ENCODE results near the gene RETN.

The RETN gene

DNA sequence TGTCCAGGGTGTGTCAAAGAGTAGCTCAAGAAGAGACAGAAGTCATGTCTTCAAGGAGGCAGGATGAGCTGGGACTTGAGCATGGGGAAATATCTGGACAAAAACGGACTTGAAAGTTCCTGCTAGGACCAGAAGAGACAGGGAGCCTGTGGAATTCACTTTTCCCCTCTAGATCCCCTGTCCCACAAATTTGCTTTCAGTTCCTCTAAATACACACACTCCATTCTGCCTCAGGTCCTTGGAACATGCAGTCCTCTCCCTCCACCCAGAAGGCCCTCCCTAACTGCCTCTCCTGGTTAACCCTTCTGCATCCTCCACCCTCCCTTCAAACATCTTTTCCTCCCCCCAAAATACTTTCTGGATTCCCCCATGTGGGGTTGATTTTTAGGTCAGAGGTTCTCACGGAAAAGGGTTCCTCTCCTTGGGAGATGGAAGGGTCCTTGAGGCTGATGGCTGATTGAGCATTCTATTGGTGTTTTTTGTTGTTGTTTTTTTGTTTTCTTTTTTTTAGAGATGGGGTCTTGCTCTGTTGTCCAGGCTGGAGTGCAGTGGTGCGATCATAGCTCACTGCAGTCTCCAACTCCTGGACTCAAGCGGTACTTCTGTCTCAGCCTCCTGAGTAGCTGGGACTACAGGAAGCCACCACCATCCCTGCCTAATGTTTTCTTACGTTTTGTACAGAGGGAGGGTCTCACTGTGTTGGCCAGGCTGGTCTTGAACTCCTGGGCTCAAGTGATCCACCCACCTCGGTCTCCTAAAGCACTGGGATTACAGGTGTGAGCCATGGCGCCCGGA lies 6.9 kb upstream of the RETN start:
- no peak for DNase-seq

DNA sequence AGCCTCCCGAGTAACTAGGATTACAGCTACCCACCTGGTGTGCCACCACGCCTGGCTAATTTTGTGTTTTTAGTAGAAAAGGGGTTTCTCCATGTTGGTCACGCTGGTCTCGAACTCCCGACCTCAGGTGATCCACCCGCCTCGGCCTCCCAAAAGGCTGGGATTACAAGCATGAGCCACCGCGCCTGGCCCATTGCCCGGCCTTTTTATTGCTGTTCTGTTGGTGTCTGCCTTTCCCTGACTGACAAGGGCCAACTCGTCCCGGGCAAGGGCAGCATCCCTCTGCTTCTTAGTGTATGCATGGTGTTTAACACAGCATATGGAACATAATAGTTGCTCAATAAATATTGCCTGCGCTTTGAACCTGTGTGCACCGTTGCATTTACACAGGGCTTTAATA lies 6.2 kb upstream of the RETN start:
- DNase-seq, result no peak

DNA sequence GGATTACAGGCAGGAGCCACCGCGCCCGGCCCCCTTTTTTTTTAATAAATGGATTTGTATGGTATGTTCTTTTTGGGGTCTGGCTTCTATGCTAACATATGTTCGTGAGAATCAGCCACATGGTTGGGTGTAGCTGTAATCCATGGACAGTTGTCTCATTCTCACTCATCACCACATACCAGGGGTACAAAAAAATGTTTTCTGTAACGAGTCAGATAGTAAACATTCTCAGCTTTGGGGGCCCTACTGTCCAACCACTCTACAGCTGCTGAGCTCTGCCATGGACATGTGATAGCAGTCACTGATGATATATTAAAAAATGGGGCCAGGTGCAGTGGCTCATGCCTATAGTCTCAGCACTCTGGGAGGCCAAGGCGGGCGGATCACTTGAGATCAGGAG lies 5.1 kb upstream of the RETN start:
- no peak for DNase-seq

DNA sequence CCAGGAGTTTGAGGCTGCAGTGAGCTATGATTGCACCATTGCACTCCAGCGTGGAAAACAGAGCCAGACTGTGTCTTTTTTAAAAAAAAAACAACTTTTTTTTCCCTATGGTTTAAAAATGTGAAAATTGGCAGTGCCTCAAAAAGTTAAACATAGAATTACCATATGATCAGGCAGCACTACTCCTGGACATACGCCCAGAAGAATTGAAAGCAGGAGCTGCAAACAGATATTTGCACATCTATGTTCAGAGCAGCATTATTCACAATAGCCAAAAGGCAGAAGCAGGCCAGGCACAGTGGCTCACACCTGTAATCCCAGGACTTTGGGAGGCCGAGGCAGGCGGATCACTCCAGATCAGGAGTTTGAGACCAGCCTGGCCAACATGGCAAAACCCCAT lies 3.8 kb upstream of the RETN start:
- DNase-seq, result no peak

DNA sequence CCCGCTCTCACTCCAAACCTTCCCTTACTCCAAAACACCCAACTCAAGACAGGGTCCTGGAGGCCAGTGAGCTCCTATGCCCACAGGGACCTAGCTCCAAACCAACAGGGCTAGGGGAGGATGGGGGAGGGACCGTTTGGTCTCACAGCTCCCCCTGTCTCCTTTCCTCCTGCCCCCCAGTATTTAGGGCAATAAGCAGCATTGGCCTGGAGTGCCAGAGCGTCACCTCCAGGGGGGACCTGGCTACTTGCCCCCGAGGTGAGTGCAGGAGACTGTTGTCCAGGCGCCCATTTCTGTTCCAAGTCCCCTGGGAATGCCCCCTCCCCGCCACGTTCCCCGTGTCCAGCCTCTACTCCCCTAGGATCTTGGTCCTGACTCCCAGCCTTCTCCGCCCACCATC lies 792 bp downstream of the RETN start:
- DNase-seq, result no peak

DNA sequence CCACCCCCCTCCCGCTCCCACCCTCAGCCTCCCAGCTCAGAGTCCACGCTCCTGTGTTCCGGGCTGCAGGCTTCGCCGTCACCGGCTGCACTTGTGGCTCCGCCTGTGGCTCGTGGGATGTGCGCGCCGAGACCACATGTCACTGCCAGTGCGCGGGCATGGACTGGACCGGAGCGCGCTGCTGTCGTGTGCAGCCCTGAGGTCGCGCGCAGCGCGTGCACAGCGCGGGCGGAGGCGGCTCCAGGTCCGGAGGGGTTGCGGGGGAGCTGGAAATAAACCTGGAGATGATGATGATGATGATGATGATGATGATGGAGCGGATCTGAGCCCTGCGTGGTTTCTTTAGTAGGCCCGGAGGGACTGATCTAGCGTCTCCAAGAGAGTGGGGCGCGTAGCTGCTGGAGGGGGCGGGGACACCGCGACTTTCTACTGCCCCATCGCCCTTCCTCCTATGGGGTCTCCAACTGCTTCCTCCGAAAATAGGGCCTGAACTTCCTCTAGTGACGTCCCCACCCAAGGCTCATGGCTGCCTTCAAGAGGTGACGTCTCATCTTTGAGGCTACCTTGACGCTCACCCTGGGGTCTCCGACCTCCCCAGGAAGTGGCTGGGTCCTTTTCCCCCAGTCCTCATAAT lies 1.4 kb downstream of the RETN start:
- peak; percentile 15 for DNase-seq

DNA sequence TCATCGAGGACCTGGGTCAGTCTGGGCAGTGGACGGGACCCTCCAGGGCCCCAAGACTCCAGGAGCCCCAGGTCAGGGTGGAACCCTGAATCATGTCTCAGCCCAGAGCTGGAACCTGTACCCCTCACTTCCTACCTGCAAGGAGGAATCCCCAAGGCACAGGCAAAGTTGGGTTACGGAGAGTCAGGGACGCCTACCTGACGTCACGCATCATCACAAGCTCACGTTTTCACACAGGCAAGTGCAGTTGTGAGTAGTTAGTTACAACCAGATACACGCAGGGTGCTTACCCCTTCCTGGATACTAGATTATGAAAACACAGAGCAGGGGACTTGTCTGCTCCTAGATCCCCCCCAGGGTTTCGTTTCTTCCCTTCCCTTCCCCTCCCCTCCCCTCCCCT lies 1.9 kb downstream of the RETN start:
- DNase-seq, result no peak

DNA sequence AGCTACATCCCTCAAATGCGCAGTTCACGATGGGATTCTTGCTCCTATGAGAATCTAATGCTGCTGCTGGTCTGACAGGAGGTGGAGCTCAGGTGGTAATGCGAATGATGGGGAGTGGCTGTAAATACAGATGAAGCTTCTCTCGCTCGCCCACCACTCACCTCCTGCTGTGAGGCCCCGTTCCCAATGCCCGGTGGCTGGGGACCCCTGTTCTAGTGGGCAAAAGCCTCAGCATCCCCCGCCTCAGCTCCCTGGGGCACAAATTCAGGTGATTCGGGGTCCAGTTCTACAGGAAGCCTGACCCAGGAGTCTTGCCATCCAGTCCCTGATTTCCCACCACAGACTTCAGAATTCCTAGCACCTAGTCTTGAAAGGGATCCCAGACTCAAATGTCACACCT lies 3.7 kb downstream of the RETN start:
- DNase-seq, result no peak

DNA sequence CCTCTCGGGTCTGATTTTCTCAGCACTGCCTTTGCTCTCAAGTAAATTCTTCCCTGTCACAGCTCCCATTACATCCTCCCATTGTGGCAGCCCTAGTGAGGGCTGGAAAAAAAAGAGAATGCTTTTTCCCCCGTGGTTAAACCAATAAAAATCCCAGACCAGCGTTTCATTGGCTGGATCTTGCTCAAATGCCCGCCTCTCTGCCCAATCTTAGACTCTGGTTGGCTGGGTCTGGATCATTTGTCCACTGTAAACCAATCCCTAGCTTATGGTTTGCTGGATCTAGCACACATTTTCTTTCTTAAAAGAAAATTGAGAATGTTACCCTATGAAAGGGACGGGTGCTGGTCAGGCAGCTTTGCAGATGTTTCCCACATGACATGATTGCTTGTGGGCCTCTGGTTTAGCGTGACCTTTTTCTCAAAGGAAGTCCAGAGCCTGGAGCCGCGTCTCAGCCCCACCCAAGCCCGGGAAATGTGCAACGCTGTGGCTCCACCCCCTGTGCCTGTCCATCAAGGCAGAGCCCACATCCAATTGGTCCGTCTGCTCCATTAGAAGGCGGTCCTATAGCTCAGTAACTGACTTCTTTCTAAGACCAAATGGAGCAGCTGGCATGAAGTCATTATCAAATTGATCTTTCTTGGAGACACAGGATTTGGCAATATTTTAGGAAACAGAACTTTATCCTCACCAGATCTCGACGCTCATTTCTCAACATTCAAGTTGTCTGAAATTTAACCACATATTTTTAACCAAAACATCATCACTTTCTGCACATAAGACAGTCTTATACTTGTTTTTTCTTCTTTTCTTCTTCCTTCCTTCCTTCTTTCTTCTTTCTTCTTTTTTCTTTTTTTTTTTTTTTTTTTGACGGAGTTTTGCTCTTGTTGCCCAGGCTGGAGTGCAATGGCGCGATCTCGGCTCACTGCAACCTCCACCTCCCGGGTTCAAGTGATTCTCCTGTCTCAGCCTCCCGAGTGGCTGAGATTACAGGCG lies 5.5 kb downstream of the RETN start:
- peak; percentile 36 for DNase-seq

DNA sequence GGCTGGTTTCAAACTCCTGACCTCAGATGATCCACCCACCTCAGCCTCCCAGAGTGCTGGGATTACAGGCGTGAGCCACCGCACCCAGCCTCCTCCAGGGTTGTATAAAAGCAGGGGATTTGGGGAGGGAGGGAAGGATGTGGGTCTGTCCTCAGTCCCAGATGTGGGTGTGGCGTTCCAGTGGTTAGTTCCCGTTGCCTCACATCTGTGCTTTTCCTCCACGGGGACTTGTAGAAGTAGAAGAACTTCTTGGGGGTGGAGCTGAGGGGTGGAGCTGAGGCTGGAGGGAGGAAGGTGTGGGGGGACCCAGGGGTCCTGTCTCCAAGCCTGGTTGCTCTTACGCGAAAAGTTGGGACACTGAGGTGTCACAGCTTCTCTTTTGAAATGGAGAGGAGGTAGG lies 7.5 kb downstream of the RETN start:
- DNase-seq, result no peak

DNA sequence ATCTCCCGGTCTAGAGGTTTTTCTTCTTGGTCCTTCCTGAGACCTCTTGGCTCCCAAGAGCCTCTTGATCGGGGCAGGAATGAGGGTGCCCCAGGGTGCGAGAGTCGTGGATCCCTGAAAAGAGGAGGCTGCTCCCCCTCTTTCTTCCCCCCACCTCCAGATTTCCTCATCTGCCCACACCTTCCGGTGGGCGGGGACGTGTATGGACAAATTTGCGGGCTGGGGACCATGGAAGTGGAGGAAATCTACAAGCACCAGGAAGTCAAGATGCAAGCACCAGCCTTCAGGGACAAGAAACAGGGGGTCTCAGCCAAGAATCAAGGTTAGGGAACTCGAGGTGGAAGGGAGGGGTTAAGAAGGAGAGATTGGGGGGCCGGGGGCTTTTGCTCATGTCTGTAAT lies 8.0 kb downstream of the RETN start, which contains the start of gene MCEMP1:
TSS of gene MCEMP1 (plus strand) at position 237 of the 400 bp plus-strand sequence. CDS start at position 268, 31 bp downstream.
- DNase-seq, result no peak

DNA sequence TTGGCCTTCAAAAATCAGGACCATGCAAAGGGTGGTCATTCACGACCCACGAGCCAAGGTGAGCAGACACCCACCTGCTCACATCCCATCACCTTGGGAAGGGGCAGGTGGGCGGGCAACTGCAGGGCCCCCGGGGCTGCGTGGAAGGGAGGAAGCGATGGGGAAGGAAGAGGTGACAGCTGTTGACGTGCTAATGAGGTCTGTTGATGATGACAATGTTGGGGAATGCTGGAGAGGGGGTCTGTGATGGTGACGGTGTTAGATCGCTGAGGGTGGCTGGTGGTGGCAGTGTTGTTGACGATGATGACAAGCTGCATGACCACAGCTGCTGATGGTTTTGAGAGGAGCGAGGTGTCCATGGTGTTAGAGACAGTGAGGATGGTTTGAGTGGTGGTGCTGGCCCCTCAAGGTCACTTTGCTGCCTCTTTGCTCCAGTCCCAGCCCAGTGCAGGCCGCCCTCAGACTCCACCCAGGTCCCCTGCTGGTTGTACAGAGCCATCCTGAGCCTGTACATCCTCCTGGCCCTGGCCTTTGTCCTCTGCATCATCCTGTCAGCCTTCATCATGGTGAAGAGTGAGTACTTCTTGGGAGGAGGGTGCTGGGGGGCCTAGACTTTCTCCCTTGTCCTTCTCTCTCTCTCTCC lies 8.9 kb downstream of the RETN start:
- DNase-seq, result no peak

DNA sequence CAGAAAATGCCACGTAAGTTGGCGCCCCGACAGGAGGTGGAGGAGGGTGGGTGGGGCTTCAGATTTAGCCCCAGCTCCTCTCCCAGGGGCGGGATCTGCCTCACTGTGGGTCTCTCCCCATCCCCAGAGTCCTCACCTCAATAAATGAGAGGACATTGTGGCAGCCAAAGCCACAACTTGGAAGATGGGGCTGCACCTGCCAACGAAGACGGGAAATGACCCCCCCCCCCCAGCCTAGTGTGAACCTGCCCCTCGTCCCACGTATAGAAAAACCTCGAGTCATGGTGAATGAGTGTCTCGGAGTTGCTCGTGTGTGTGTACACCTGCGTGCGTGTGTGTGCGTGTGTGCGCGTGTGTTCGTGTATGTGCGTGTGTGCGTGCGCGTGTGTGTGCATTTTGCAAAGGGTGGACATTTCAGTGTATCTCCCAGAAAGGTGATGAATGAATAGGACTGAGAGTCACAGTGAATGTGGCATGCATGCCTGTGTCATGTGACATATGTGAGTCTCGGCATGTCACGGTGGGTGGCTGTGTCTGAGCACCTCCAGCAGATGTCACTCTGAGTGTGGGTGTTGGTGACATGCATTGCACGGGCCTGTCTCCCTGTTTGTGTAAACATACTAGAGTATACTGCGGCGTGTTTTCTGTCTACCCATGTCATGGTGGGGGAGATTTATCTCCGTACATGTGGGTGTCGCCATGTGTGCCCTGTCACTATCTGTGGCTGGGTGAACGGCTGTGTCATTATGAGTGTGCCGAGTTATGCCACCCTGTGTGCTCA lies 10.3 kb downstream of the RETN start:
- DNase-seq, result peak; percentile 78

DNA sequence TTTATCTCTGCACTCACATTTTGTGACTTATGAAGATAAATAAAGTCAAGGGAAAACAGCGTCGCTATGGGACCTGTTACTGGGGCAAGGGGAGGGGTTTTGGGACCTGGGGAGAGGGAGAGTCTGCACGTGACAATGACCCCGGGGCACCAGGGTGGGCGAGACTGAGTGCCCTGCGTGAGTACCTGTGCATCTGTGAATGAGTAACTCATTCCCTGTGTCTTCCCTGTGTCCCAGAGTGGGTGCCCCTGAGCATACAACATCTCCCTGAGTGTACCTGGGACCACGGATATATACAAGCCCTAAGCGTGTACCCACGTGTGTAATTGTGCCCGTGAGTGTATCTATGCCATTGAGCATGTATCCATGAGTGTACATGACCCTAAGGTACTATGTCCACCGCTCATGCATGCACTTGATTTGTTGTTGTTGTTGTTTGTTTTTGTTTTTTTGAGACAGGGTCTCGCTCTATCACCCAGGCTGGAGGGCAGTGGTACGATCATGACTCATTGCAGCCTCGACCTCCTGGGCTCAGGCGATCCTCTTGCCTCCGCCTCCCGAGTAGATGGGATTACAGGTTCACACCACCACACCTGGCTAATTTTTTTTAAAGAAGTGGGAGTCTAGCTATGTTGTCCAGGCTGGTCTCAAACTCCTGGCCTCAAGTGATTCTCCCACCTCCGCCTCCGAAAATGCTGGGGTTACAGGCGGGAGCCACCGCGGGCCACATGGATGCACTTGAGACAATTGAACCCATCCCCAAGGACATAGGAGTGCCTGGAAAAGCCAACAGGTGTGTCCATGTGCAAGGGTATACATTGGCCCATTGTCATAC lies 11.1 kb downstream of the RETN start:
- DNase-seq, result no peak

DNA sequence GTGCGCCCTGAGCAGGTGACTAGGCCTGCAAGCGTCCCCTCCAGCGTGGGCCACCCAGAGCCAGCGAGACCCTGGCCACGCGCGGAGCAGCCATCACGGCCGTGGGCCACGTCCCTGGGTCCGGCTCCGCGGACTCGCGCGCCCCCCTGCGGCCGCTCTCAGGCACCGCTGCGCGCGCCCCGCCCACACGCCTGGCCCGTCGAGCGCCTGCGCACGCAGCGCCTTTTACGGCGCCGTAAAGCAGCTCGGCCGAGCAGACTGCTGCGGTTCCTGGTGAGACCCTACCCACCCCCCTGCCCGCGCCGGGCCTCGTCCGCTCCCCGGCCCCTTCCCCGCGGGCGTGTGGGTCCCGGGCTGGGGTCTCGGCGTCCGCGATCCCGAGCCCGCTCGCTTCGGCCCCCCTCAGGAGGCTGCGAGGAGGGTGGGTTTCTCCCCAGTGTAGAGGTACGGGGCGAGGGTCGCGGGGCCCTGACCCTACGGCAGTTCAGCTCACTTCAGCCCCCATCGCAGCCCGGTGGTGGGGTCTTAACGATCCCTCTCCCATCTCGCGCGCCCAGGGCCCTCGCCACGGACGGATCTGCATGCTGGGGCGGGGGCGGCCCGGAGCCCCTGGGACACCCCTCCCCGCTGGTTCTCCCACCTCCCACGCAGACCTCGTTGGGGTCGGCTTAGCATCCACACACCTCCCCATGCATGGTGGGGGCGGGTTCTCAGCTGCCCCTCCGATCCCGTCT lies 11.9 kb downstream of the RETN start, which contains the start of gene TRAPPC5:
TSS of gene TRAPPC5 (plus strand) at position 228 of the 734 bp plus-strand sequence. CDS start 1,421 bp downstream, outside the sequence.
- peak; percentile 88 for DNase-seq

DNA sequence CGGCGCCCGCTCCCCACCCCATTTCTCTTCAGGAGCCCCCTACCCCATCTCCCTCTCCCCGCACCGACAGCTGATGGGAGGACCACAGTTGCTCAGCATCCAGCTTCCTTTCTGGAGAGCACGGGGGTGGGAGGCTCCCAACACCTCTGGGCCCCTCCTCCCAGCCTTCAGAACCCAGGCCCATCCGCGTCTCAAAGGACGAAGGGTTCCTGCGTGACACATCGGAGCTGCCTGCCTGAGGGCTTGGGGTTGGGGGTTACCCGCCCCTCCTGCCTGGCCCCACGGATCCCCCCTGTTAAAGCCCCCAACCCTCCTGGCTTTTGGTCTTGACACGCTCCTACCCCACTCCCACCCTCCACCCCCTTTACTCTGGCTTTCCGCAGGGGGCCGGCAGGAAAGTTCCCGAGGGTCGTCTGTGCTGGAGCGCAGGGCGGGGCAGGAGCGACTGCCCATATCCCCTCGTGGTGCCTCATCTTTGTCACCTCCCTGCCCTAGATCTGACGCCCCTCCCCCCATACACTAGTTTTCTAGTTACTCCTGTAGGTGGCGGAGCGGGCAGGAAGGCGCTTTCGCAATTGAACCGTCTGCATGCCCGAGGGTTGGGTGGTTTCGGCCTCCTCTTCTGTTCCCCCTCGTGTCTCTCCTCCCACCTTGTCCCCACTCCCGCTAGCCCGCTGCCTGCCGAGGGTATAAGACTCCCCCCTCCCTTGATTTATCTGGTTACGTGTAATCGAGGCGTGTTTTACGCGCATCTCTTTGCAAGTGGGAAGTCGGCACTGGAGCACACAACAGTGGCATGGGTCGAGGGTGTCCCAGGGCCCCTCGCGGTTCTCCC lies 12.7 kb downstream of the RETN start:
- DNase-seq, result peak; percentile 90

DNA sequence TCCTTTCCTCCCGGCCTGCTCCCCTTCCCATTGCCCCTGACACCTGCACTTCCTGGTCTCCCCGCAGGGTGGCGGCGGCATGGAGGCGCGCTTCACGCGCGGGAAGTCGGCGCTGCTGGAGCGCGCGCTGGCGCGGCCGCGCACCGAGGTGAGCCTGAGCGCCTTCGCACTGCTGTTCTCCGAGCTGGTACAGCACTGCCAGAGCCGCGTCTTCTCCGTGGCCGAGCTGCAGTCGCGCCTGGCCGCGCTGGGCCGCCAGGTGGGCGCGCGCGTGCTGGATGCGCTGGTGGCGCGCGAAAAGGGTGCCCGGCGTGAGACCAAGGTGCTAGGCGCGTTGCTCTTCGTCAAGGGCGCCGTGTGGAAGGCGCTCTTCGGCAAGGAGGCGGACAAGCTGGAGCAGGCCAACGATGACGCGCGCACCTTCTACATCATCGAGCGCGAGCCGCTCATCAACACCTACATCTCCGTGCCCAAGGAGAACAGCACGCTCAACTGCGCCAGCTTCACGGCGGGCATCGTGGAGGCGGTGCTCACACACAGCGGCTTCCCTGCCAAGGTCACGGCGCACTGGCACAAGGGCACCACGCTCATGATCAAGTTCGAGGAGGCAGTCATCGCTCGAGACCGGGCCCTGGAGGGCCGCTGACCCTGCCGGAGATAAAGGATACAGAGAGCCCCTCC lies 13.5 kb downstream of the RETN start:
- no peak for DNase-seq

Data from CD4-positive, alpha-beta T cell treated with Interleukin-6 for 4 hours (primary cell).